ENCODE results near the gene LRP2BP.

GRCh38 chr4:185394568-185395237 is 1.0 kb downstream of the LRP2BP start:
- TF ChIP-seq CTCF (conservative IDR thresholded peaks at IDR 0.05; ENCODE audit: low read length) (no peak), EZH2phosphoT487 (IDR thresholded peaks at IDR 0.05; ENCODE audit: borderline replicate concordance, low read depth, low read length) (no peak)

Measured in OCI-LY7 (cell line).